HepG2 (cell line): ENCODE measurements around the gene NARF. TPM values are rescaled to one million over a fixed set of nuclear protein-coding genes. Genes with fewer than 3 reads are reported as not detected.
A peak's percentile ranks its signal among the peaks of the same experiment; 100 is the strongest.

Source experiments
- ADNP ChIP-seq: sonication (generic); formaldehyde crosslinking; IDR thresholded peaks from 2 replicates; pipeline ENCODE4 v1.4.0; 2020; ENCODE audit warnings: missing genetic modification reagents
- ASH2L ChIP-seq: fragments of 300-600, 200-600 bp; sonication (generic); IDR thresholded peaks from 2 replicates; pipeline ENCODE4 v1.7.0; 2017; ENCODE audit warnings: low read depth, mild to moderate bottlenecking, moderate library complexity, mixed read lengths, low read length; ENCODE audit not compliant: insufficient read length
- CC2D1A ChIP-seq: sonication (generic); formaldehyde crosslinking; IDR thresholded peaks from 2 replicates; pipeline ENCODE4 v1.8.1; 2023; ENCODE audit warnings: mild to moderate bottlenecking, missing genetic modification reagents
- DPF2 ChIP-seq: sonication (generic); formaldehyde crosslinking; IDR thresholded peaks from 2 replicates; pipeline ENCODE4 v1.4.0; 2020; ENCODE audit warnings: mild to moderate bottlenecking, low read depth, missing genetic modification reagents, borderline replicate concordance
- ERF ChIP-seq: IDR thresholded peaks from 2 replicates; pipeline ENCODE4 v1.6.1; 2018; ENCODE audit warnings: missing biosample characterization, missing genetic modification reagents
- FOSL2 ChIP-seq: sonication (generic); formaldehyde crosslinking; IDR thresholded peaks from 2 replicates; pipeline ENCODE4 v1.4.0; 2020; ENCODE audit warnings: missing genetic modification reagents
- GRHL1 ChIP-seq: sonication (generic); formaldehyde crosslinking; conservative IDR thresholded peaks from 2 replicates; pipeline ENCODE4 v1.8.0; 2022; ENCODE audit warnings: missing genetic modification reagents
- KAT7 ChIP-seq: IDR thresholded peaks from 2 replicates; pipeline ENCODE4 v1.6.1; 2018; ENCODE audit warnings: borderline replicate concordance, missing compliant biosample characterization
- KLF15 ChIP-seq: sonication (generic); formaldehyde crosslinking; IDR thresholded peaks from 2 replicates; pipeline ENCODE4 v1.8.1; 2023; ENCODE audit warnings: borderline replicate concordance, mild to moderate bottlenecking, inconsistent platforms, missing genetic modification reagents, mixed read lengths
- MTA1 ChIP-seq: sonication (generic); formaldehyde crosslinking; IDR thresholded peaks from 2 replicates; pipeline ENCODE4 v1.4.0; 2020; ENCODE audit warnings: missing genetic modification reagents, mild to moderate bottlenecking, borderline replicate concordance
- NR2C2 ChIP-seq: sonication (generic); formaldehyde crosslinking; IDR thresholded peaks from 2 replicates; pipeline ENCODE4 v1.4.0; 2020; ENCODE audit warnings: missing genetic modification reagents, mild to moderate bottlenecking, moderate library complexity, borderline replicate concordance
- PHB2 ChIP-seq: fragments of 450-650 bp; IDR thresholded peaks from 2 replicates; pipeline ENCODE4 v1.6.1; 2018; ENCODE audit not compliant: partially characterized antibody
- POLR2A ChIP-seq, 2 experiments: IDR thresholded peaks; 2 replicates each; pipeline ENCODE4 v1.6.1; 2011; ENCODE audit warnings: low read depth in 2 of 2, low read length in 2 of 2, mild to moderate bottlenecking in 1 of 2, moderate library complexity in 1 of 2; ENCODE audit not compliant: insufficient read depth in 1 of 2
- SIN3A ChIP-seq: IDR thresholded peaks from 2 replicates; pipeline ENCODE4 v1.6.1; 2011; ENCODE audit warnings: low read depth, mild to moderate bottlenecking, control low read depth, low read length, borderline replicate concordance
- ZC3H4 ChIP-seq: sonication (generic); formaldehyde crosslinking; IDR thresholded peaks from 2 replicates; pipeline ENCODE4 v1.4.0; 2020; ENCODE audit warnings: missing genetic modification reagents, borderline replicate concordance
- ZNF12 ChIP-seq: sonication (generic); formaldehyde crosslinking; IDR thresholded peaks from 2 replicates; pipeline ENCODE4 v1.5.0; 2020; ENCODE audit warnings: missing genetic modification reagents
- ZNF451 ChIP-seq: sonication (generic); formaldehyde crosslinking; IDR thresholded peaks from 2 replicates; pipeline ENCODE4 v1.5.0; 2020; ENCODE audit warnings: mild to moderate bottlenecking, missing genetic modification reagents
- ZNF724P ChIP-seq: sonication (generic); formaldehyde crosslinking; IDR thresholded peaks from 2 replicates; pipeline ENCODE4 v1.8.0; 2022; ENCODE audit warnings: missing genetic modification reagents, borderline replicate concordance
- ZNF747 ChIP-seq: sonication (generic); formaldehyde crosslinking; IDR thresholded peaks from 2 replicates; pipeline ENCODE4 v1.8.1; 2023; ENCODE audit warnings: missing genetic modification reagents, mild to moderate bottlenecking, borderline replicate concordance
- ZNF773 ChIP-seq: sonication (generic); formaldehyde crosslinking; IDR thresholded peaks from 2 replicates; pipeline ENCODE4 v1.4.0; 2020; ENCODE audit warnings: missing genetic modification reagents, borderline replicate concordance
- ZNF841 ChIP-seq: sonication (generic); formaldehyde crosslinking; IDR thresholded peaks from 2 replicates; pipeline ENCODE4 v1.8.1; 2023; ENCODE audit warnings: missing genetic modification reagents, borderline replicate concordance
- polyA plus RNA-seq, 8 experiments: library from polyadenylated mRNA; depleted of rRNA in 3 of 8; stranded (reverse) in 7 of 8; unstranded in 1 of 8; fragments of >200 nt; fragmentation: Illumina TruSeq in 4 of 8; extraction: Trizol in 4 of 8; gene quantifications; 2 replicates each; pipeline versions ENCODE4 v1.2.1 to v1.2.3, GENCODE V29; 2011 to 2016; ENCODE audit warnings: low read depth in 4 of 8, missing spikeins in 1 of 8, mixed read lengths in 1 of 8; ENCODE audit not compliant: insufficient read depth in 1 of 8
- total RNA-seq, 5 experiments: library from RNA; depleted of rRNA; stranded (reverse); fragments of >200 nt; fragmentation: Illumina TruSeq; extraction: Trizol; gene quantifications; 2 replicates each; pipeline ENCODE4 v1.2.3, GENCODE V29; 2016; ENCODE audit warnings: low read depth in 1 of 5
- TF ChIP-seq, protein P1 (sequence below): sonication (generic); formaldehyde crosslinking; conservative IDR thresholded peaks from 2 replicates; pipeline ENCODE4 v1.4.0; 2020; ENCODE audit warnings: mild to moderate bottlenecking, missing genetic modification reagents, moderate library complexity
- TF ChIP-seq, protein P2 (sequence below): sonication (generic); formaldehyde crosslinking; IDR thresholded peaks from 2 replicates; pipeline ENCODE4 v1.4.0; 2020; ENCODE audit warnings: missing genetic modification reagents

NARF gene
- total and polyA plus RNA-seq, 2 of the 13 experiments (the other 11 are each of a cell fraction or from before 2014, with no cell fraction given), result 61.1 to 144 TPM

GRCh38 chr17:82414548-82415281, 43.8 kb upstream of the NARF start (continued):
- TF ChIP-seq SIN3A (0 out of 2 replicates have a peak, but pooled peaks have one; percentile 70), FOSL2 (CRISPR knock-in tag) (peak; percentile 47; the same call in 1 of the 2 replicates), GRHL1 (CRISPR knock-in tag) (no peak), ZC3H4 (CRISPR knock-in tag) (no peak), ERF (peak; percentile 98), ZNF724P (CRISPR knock-in tag) (no peak), ZNF773 (CRISPR knock-in tag) (peak; percentile 92; the same call in 1 of the 2 replicates), NR2C2 (no peak), ZNF747 (CRISPR knock-in tag) (no peak), KAT7 (CRISPR knock-in tag) (peak; percentile 74; the same call in 1 of the 2 replicates), DPF2 (no peak), POLR2A (IDR thresholded peaks at IDR 0.05; ENCODE audit: insufficient read depth in 1 of 2, low read depth in 2 of 2, low read length in 2 of 2) (no peak), MTA1 (CRISPR knock-in tag) (no peak), ZNF12 (CRISPR knock-in tag) (peak; percentile 75), ZNF451 (CRISPR knock-in tag) (peak; percentile 92), CC2D1A (CRISPR knock-in tag) (no peak), ZNF841 (0 out of 2 replicates have a peak, but pooled peaks have one; percentile 54), ADNP (0 out of 2 replicates have a peak, but pooled peaks have one; percentile 23), PHB2 (no peak), KLF15 (peak; percentile 97), ASH2L (peak; percentile 37)
- TF ChIP-seq, protein P1, sequence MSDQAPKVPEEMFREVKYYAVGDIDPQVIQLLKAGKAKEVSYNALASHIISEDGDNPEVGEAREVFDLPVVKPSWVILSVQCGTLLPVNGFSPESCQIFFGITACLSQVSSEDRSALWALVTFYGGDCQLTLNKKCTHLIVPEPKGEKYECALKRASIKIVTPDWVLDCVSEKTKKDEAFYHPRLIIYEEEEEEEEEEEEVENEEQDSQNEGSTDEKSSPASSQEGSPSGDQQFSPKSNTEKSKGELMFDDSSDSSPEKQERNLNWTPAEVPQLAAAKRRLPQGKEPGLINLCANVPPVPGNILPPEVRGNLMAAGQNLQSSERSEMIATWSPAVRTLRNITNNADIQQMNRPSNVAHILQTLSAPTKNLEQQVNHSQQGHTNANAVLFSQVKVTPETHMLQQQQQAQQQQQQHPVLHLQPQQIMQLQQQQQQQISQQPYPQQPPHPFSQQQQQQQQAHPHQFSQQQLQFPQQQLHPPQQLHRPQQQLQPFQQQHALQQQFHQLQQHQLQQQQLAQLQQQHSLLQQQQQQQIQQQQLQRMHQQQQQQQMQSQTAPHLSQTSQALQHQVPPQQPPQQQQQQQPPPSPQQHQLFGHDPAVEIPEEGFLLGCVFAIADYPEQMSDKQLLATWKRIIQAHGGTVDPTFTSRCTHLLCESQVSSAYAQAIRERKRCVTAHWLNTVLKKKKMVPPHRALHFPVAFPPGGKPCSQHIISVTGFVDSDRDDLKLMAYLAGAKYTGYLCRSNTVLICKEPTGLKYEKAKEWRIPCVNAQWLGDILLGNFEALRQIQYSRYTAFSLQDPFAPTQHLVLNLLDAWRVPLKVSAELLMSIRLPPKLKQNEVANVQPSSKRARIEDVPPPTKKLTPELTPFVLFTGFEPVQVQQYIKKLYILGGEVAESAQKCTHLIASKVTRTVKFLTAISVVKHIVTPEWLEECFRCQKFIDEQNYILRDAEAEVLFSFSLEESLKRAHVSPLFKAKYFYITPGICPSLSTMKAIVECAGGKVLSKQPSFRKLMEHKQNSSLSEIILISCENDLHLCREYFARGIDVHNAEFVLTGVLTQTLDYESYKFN (CRISPR knock-in tag), result no peak
- TF ChIP-seq, protein P2, sequence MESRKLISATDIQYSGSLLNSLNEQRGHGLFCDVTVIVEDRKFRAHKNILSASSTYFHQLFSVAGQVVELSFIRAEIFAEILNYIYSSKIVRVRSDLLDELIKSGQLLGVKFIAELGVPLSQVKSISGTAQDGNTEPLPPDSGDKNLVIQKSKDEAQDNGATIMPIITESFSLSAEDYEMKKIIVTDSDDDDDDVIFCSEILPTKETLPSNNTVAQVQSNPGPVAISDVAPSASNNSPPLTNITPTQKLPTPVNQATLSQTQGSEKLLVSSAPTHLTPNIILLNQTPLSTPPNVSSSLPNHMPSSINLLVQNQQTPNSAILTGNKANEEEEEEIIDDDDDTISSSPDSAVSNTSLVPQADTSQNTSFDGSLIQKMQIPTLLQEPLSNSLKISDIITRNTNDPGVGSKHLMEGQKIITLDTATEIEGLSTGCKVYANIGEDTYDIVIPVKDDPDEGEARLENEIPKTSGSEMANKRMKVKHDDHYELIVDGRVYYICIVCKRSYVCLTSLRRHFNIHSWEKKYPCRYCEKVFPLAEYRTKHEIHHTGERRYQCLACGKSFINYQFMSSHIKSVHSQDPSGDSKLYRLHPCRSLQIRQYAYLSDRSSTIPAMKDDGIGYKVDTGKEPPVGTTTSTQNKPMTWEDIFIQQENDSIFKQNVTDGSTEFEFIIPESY, result peak; percentile 95
